ENCODE measurements around the gene HS3ST4. TPM values are rescaled to one million over a fixed set of nuclear protein-coding genes. Genes with fewer than 3 reads are reported as not detected.

HS3ST4 gene
- total RNA-seq, 1 donor from 2014 or later: not detected

DNA sequence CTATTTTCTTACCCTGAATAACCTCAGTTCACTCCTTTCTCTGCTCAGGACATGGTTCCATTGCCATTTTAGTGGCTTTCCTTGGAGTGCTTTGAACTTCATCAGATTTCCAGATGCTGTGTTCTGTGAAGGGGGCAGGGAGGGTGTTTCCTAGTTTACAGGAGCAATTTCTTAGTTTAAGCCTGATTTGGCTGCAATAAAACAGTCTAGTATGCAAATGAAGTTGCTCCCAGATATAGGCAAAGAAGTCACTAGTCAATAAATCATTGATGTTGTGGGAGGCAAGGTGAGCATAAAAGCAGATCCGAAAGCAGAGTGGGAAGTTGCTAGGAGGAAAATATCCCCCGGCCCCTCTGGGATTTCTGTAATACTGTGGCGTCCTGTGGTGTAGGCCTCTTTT is 202.3 kb downstream of the HS3ST4 start:
- POLR2A ChIA-PET: no interaction called here
- H3K27ac Mint-ChIP-seq: no peak overlapping the region
- no peak for ATAC-seq (ENCODE audit: low read depth)
- no peak for TF ChIP-seq CTCF (IDR thresholded peaks at IDR 0.05)
- no peak for DNase-seq
- CTCF ChIA-PET: no interaction called here
- peaks cover 7% of the 10 kb centered on the region for H3K27me3 Mint-ChIP-seq
- H3K9me3 Mint-ChIP-seq: peaks cover 7% of the 10 kb centered on the region
- H3K36me3 Mint-ChIP-seq (ENCODE audit: low read depth): no peaks in the 10 kb centered on the region
- H3K4me3 Mint-ChIP-seq: no peak overlapping the region
- intact Hi-C loops (cut with micrococcal nuclease): no loop called here
- H3K4me1 Mint-ChIP-seq: no peaks in the 10 kb centered on the region

- intact Hi-C loops (cut with micrococcal nuclease): no loop called here
- ChIA-PET POLR2A (no interaction called here), CTCF (no interaction called here)
- TF ChIP-seq CTCF (IDR thresholded peaks at IDR 0.05): no peak
- Mint-ChIP-seq H3K9me3 (peaks cover 2% of the 10 kb centered on the region), H3K36me3 (ENCODE audit: low read depth) (no peaks in the 10 kb centered on the region), H3K27me3 (peaks cover 7% of the 10 kb centered on the region), H3K27ac (no peak overlapping the region), H3K4me3 (no peak overlapping the region), H3K4me1 (no peaks in the 10 kb centered on the region)
- ATAC-seq (ENCODE audit: low read depth) (no peak), DNase-seq (no peak)
These were observed 203.6 kb downstream of the HS3ST4 start for GRCh38 chr16:25895380-25895779.

GRCh38 chr16:25896411-25896810 is 204.7 kb downstream of the HS3ST4 start:
- H3K36me3 Mint-ChIP-seq (ENCODE audit: low read depth): no peaks in the 10 kb centered on the region
- ChIA-PET POLR2A (no interaction called here), CTCF (no interaction called here)
- ATAC-seq (ENCODE audit: low read depth): no peak
- H3K4me1 Mint-ChIP-seq: no peaks in the 10 kb centered on the region
- DNase-seq: no peak
- intact Hi-C loops (cut with micrococcal nuclease): no loop called here
- H3K27me3 Mint-ChIP-seq: peaks cover 7% of the 10 kb centered on the region
- H3K27ac Mint-ChIP-seq: no peak overlapping the region
- TF ChIP-seq CTCF (IDR thresholded peaks at IDR 0.05): no peak
- H3K9me3 Mint-ChIP-seq: no peaks in the 10 kb centered on the region
- H3K4me3 Mint-ChIP-seq: no peak overlapping the region

DNA sequence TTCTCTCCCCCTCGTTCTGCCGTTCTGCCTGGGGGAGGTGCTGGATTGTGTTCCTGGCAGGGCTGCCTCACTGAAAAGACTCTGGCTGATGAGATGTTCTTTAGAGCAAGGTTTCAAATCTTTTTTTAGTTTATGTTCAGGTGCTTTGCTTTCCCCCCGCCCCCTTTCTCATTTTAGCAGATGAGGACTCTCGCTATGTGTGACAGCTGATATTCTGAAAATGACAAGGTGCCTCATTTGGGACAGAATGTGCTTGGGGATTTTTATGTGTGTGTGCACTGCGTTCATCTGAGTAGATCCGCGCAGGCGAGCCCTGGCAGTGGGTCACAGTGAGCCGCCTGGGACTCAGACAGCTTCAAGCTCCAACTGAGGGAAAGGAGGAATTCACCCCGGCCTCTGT is 205.9 kb downstream of the HS3ST4 start:
- Mint-ChIP-seq H3K9me3 (no peaks in the 10 kb centered on the region), H3K27ac (no peak overlapping the region), H3K4me1 (no peaks in the 10 kb centered on the region), H3K36me3 (ENCODE audit: low read depth) (no peaks in the 10 kb centered on the region), H3K4me3 (no peak overlapping the region), H3K27me3 (peaks cover 7% of the 10 kb centered on the region)
- DNase-seq: no peak
- ATAC-seq (ENCODE audit: low read depth): no peak
- TF ChIP-seq CTCF (IDR thresholded peaks at IDR 0.05): no peak
- CTCF ChIA-PET: no interaction called here
- intact Hi-C loops (cut with micrococcal nuclease): no loop called here
- POLR2A ChIA-PET: no interaction called here

DNA sequence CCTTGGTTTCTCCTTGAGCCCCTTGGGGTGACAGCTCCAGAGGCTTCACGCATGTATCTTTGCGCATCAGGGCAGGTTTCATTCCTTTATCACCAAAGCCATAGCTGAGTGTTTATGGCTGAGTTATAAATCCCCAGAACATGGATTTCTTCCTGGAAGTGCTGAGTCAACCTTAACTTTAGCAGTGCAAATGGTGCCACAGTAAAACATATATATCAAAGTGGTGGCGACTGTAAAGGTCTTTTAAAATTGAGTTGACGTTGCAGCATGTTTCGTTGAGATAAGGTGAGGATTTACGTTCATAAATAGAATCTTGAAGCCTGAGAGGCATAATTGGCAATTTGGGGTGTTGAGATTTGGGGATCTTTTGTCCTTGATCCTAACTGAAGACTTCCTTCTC is 214.1 kb downstream of the HS3ST4 start:
- ATAC-seq (ENCODE audit: low read depth) (no peak), DNase-seq (no peak)
- H3K4me3 Mint-ChIP-seq: no peak overlapping the region

More for the DNA sequence above, 214.1 kb downstream of the HS3ST4 start:
- no peak overlapping the region for H3K27ac Mint-ChIP-seq
- no peaks in the 10 kb centered on the region for H3K9me3 Mint-ChIP-seq
- ChIA-PET POLR2A (no interaction called here), CTCF (no interaction called here)
- H3K4me1 Mint-ChIP-seq: no peaks in the 10 kb centered on the region
- no peaks in the 10 kb centered on the region for H3K27me3 Mint-ChIP-seq
- intact Hi-C loops (cut with micrococcal nuclease): no loop called here
- TF ChIP-seq CTCF (IDR thresholded peaks at IDR 0.05): no peak
- H3K36me3 Mint-ChIP-seq (ENCODE audit: low read depth): no peaks in the 10 kb centered on the region
